HG02759 (cell line): ENCODE data around the gene ARHGAP33.

Experiments
- ATAC-seq: cut with Tn5 transposase; IDR thresholded peaks from one replicate; pipeline ENCODE4 v1.9.1; 2021; ENCODE audit warnings: mild to moderate bottlenecking, moderate library complexity; ENCODE audit not compliant: unreplicated experiment

Gene ARHGAP33, protein sequence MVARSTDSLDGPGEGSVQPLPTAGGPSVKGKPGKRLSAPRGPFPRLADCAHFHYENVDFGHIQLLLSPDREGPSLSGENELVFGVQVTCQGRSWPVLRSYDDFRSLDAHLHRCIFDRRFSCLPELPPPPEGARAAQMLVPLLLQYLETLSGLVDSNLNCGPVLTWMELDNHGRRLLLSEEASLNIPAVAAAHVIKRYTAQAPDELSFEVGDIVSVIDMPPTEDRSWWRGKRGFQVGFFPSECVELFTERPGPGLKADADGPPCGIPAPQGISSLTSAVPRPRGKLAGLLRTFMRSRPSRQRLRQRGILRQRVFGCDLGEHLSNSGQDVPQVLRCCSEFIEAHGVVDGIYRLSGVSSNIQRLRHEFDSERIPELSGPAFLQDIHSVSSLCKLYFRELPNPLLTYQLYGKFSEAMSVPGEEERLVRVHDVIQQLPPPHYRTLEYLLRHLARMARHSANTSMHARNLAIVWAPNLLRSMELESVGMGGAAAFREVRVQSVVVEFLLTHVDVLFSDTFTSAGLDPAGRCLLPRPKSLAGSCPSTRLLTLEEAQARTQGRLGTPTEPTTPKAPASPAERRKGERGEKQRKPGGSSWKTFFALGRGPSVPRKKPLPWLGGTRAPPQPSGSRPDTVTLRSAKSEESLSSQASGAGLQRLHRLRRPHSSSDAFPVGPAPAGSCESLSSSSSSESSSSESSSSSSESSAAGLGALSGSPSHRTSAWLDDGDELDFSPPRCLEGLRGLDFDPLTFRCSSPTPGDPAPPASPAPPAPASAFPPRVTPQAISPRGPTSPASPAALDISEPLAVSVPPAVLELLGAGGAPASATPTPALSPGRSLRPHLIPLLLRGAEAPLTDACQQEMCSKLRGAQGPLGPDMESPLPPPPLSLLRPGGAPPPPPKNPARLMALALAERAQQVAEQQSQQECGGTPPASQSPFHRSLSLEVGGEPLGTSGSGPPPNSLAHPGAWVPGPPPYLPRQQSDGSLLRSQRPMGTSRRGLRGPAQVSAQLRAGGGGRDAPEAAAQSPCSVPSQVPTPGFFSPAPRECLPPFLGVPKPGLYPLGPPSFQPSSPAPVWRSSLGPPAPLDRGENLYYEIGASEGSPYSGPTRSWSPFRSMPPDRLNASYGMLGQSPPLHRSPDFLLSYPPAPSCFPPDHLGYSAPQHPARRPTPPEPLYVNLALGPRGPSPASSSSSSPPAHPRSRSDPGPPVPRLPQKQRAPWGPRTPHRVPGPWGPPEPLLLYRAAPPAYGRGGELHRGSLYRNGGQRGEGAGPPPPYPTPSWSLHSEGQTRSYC

DNA sequence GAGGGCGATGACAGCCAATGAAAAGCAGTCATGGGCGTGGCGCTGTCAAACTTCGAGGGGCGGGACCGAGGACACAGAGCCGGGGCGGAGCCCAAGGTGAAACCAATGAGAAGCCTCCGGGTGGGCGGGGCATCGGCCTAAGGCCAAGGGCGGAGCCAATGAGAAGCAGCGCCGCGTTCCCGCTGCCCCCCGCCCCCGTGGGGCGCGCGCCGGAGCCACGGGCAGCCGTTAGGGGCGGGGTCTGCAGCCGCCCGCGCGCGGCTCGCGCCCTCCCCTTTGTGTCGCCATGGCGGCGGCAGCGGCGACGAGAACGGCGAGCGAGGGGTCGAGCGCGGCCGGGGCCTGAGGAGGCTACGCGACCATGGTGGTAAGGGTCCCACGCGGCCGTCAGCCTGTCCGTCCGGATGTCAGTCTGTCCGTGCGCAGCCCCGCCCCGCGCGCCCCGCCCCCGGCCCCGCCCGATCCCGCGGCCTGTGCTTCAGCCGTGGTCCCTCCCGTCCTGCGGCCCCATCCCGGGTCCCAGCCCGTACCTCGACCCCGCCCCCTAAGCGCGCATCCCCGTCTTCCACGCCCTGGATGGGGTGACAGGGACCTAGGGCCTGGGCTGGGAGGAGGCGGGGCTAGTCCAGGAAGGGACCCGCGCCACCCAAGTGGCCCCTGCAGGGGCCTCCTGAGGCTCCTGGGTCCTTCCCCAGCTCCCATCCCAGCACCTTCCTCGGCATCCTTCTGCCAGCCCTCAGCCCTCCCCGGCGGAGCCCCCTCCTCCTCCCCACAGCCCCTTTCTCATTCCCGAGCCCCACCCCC, at the start of gene ARHGAP33:
Gene ARHGAP33, plus strand, starts transcription at position 267 of the 804 bp plus-strand sequence. Its CDS starts 95 bp downstream, at position 362.
- ATAC-seq, result peak; percentile 95

DNA sequence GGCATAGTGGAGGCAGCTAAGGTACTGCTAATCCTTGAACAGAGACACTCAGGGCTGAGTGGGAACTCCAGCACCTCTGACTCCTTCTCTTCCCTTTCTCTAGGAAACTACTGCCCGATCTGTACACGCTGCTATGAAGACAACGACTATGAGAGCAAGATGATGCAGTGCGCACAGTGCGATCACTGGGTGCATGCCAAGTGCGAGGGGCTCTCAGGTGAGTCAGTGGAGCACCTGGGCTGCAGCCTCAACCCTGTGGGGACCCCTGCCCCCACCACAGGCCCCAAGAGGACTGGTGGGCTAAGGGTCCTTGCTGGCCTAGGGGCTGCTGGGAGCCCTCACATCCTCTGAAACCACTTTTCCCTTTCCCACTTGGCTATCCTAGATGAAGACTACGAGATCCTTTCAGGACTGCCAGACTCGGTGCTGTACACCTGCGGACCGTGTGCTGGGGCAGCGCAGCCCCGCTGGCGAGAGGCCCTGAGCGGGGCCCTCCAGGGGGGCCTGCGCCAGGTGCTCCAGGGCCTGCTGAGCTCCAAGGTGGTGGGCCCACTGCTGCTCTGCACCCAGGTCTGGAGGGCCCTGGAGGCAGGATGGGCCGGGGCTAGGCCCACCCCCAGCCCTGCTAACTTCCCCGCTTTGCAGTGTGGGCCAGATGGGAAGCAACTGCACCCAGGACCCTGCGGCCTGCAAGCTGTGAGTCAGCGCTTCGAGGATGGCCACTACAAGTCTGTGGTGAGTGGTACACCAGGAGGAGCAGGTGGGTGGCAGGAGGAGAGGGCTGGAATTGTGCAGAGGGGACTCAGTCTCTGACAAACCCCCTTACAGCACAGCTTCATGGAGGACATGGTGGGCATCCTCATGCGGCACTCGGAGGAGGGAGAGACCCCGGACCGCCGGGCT, 48.1 kb upstream of the ARHGAP33 start:
- no peak for ATAC-seq

DNA sequence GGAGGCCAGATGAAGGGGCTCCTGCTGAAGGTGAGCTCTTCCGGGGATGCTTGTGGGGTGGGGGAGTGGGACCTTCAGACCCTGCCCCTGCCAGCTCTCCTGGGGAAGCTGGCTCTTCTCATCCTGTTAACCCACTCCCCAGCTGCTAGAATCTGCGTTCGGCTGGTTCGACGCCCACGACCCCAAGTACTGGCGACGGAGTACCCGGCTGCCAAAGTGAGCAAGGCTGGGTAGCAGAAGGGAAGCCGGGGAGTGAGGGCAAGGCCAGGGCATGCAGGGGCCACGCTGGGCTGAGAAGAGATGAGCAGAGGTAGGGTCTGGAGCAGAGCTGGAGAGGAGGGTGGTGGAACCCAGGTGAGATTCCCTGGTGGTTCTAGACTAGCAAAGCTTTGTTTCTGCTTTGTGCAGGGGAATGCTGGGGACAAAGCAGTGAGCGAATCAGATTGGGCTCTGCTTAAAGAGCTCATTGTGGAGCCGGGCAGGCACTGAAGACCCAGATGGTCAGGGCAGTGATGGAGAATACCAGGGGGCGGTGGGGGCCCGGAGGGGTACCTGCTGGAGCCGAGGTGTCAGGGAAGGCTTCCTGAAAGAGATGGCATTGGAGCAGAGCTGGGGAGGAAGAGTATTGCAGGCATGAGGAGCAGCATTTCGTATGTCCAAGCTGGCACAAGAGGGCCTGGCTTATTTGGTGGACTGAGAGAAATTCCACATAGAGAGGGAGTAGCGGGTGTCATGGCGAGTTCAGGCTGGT, 47.2 kb upstream of the ARHGAP33 start:
- ATAC-seq, result no peak

DNA sequence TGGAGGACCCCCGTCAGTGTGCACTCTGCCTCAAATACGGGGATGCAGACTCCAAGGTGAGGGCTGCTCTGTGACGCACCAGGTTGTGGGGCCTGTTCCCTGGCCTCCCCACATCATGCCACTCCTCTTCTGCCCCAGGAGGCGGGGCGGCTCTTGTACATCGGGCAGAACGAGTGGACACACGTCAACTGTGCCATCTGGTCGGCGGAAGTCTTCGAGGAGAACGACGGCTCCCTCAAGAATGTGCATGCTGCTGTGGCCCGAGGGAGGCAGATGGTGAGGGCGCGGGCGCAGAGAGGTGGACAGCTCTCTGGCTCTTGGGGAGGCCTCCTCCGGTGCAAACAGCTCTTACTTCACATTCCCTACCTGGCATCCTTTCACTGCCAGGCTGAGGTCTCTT, 46.3 kb upstream of the ARHGAP33 start:
- ATAC-seq, result no peak

DNA sequence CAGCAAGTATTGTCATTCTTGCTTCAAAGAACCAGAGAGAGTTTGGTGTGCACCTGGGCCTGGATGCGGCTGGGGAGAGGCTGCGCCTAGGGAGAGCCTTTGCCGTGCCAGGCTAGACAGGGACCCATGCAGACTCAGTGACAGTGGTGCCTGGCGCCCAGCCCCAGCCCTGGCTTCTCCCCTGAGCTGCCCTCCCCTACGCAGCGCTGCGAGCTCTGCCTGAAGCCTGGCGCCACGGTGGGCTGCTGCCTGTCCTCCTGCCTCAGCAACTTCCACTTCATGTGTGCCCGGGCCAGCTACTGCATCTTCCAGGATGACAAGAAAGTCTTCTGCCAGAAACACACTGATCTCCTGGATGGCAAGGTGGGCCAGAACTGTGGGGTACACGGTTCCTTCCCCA, 45.6 kb upstream of the ARHGAP33 start:
- no peak for ATAC-seq

DNA sequence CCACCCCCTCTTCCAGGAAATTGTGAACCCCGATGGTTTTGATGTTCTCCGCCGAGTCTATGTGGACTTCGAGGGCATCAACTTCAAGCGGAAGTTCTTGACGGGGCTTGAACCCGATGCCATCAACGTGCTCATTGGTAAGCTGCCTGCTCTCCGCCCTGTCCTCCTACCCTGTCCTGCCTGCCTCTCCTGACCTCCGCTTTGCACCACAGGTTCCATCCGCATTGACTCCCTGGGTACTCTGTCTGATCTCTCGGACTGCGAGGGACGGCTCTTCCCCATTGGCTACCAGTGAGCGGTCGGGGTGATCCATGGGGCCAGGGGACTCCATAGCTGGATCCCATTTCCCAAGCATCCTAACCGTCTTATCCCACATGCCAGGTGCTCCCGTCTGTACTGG, 45.0 kb upstream of the ARHGAP33 start:
- ATAC-seq, result no peak

DNA sequence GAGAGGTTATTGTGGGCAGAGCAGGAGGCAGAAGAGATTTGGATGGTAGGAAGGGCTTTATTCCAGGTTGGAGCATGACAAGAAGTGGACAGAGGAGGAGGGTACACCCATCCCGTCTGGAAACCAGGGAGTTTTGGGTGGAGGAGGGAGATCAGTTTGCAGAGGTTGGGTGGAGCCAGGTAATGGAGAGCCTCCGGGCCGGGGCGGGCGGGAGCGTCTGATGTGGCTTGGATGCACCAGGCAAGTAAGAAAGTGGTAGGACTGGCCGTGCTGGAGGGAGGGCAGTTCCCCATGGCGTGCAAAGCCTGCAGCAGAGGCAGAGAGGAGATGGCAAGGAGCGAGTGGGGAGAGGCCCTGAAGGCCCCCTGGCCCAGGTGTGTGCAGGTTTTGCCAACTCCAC, 44.0 kb upstream of the ARHGAP33 start:
- ATAC-seq, result no peak

DNA sequence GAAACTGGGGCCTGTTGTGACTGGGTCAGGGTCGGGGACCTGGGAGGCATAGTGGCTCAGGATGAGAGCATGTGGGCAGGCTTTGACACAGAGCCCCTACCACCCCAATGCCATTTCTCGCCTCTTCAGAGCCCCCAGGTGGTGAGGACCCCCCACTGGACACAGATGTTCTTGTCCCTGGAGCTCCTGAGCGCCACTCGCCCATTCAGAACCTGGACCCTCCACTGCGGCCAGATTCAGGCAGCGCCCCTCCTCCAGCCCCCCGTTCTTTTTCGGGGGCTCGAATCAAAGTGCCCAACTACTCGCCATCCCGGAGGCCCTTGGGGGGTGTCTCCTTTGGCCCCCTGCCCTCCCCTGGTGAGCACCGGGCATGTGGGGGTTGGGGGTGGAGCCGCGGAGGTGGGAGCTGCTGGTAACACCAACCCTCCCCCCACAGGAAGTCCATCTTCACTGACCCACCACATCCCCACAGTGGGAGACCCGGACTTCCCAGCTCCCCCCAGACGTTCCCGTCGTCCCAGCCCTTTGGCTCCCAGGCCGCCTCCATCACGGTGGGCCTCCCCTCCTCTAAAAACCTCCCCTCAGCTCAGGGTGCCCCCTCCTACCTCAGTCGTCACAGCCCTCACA, 43.5 kb upstream of the ARHGAP33 start:
- no peak for ATAC-seq

DNA sequence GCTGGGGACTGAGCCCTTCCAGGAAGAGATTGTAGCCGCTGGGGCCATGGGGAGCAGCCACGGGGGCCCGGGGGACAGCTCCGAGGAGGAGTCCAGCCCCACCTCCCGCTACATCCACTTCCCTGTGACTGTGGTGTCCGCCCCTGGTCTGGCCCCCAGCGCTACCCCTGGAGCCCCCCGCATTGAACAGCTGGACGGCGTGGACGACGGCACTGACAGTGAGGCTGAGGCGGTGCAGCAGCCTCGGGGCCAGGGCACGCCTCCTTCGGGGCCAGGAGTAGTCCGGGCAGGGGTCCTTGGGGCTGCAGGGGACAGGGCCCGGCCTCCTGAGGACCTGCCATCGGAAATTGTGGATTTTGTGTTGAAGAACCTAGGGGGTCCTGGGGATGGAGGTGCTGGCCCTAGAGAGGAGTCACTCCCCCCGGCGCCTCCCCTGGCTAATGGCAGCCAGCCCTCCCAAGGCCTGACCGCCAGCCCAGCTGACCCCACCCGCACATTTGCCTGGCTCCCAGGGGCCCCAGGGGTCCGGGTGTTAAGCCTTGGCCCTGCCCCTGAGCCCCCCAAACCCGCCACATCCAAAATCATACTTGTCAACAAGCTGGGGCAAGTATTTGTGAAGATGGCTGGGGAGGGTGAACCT, 42.7 kb upstream of the ARHGAP33 start:
- ATAC-seq, result no peak

DNA sequence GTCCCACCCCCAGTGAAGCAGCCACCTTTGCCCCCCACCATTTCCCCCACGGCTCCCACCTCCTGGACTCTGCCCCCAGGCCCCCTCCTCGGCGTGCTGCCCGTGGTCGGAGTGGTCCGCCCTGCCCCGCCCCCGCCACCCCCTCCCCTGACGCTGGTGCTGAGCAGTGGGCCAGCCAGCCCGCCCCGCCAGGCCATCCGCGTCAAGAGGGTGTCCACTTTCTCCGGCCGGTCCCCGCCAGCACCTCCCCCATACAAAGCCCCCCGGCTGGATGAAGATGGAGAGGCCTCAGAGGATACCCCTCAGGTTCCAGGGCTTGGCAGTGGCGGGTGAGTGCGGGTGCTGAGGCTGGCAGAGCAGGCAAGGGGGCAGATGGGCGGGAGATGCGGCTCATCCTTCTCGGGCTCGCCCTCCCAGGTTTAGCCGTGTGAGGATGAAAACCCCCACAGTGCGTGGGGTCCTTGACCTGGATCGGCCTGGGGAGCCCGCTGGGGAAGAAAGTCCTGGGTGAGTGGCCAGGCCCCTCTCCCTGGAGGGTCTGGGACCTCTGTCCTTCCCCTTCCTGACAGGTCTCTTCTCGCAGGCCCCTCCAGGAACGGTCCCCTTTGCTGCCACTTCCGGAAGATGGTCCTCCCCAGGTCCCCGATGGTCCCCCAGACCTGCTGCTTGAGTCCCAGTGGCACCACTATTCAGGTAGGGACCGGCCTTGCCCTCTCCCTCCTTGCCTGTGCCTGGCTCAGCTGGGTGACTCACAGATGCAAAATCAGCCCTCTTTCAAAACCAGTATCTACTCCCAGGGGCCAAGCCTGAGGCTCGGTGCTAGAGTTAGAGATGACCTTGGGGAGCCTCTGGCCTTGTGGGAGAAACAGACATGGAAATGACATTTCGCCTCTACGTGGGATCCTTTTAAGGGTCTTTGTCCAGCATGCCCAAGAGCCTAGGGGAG, 41.9 kb upstream of the ARHGAP33 start:
- ATAC-seq, result no peak

DNA sequence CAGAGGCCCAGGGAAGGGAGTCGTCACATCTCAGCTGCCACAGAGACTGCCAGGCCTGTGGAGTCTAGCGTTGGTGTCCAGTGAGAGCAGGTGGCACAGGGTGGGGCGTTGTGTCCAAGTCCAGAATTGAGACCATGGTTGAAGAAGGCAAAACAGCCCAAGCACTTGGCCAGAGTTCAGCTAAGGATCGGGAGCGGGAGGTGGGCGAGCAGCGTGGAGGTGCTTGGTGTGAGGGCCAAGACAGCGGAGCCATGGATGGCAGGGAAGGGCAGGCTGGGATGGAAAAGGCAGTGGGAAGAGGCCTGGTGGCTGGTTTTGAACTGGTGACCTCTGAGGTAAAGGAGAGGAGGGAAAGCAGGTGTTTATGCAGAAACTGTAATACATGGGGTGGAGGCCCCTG, 41.1 kb upstream of the ARHGAP33 start:
- no peak for ATAC-seq

DNA sequence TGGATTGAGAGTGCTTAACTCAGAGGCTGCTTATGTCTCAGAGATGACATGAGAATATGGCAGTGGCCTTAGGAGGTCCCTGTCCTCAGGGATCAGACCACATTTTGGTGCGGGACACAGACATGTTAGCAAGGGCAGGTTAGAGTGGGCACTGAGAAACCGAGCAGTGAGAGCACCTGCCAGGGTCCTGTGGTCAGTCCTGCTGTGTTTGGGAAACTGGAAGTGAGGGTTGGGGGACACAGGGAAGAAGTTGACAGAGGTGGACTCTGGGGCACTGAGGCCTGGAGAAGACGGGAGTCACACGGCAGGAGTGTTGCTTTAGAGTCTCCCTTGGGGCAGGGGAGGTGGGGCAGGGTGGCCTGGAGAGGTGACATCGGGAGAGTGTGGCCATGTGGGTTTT, 40.5 kb upstream of the ARHGAP33 start:
- ATAC-seq, result no peak

DNA sequence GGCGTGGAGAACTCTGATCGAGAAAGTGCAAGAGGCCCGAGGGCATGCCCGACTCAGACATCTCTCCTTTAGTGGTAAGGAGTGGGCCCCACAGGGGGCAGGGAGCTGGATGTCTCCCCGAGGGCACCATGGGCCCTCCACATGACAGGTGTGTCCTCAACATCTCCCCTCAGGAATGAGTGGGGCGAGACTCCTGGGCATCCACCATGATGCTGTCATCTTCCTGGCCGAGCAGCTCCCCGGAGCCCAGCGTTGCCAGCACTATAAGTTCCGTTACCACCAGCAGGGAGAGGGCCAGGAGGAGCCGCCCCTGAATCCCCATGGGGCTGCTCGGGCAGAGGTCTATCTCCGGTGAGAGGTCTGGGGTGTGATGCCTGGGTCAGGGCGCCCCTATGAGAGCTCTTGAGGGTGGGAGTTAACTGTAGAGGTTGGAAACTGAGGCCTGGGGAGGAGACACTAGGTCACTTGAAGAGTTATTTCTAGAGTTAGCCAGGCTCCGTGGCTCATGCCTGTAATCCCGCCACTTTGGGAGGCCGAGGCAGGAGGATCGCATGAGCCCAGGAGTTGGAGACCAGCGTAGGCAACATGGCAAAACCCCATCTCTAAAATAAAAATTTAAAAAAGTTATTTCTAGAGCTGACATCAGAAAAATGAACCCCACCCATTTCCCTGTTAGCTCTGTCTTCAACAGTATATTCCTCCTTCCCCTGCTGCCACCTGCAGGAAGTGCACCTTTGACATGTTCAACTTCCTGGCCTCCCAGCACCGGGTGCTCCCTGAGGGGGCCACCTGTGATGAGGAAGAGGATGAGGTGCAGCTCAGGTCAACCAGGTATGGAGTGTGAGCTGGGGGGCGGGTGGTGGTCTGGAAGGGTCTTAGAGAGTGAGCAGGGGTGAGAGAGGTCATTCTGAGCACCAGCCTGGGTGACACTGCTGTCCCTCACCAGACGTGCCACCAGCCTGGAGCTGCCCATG, 38.2 kb upstream of the ARHGAP33 start:
- no peak for ATAC-seq

DNA sequence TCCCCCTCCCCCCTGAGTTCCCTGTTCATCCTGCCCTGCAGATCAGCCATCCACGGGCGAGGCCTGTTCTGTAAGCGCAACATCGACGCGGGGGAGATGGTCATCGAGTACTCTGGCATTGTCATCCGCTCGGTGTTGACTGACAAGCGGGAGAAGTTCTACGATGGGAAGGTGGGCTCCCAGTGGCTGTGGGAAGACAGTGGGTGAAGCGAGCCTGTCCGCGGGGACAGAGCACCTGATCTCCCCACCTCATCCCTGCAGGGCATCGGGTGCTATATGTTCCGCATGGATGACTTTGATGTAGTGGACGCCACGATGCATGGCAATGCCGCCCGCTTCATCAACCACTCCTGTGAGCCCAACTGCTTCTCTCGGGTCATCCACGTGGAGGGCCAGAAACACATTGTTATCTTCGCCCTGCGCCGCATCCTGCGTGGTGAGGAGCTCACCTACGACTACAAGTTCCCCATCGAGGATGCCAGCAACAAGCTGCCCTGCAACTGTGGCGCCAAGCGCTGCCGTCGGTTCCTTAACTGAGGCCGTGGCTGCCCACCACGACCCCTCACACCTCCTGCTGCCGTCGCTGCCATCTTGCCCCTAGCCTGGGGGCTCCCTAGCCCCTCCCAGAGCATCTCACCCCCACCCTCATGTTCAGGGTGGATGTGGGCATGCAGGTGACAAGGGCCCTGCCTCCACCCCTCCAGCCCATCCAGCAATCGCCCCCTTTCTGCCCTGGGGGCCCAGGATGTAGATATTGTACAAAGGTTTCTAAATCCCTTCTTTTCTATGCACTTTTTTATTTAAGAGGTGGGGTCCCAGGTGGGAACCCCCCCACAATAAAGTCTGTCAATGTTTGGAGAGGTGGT, 37.1 kb upstream of the ARHGAP33 start:
- ATAC-seq, result no peak

DNA sequence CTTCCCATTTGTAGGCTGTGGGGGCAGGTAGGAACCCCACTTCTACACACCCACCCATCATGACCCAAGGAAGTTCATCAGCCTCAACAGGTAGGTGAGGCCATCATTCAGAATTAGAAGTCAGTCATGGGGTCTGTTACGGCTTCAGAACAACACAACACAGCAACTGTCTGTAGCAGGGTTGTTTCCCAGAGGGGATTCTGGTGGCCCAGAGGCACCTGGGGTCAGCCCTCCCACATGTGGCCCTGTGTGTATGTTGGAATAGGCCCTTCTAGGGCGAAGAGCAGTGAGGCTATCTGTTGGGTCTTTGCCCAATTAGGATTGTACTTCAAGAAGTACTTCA, 36.5 kb upstream of the ARHGAP33 start:
- ATAC-seq, result no peak
